Body of pancreas (tissue), 4 donors: ENCODE results near the gene SNCA.

ENCODE experiments used
- POLR2A ChIP-seq, 3 donors: fragments of 450-650 bp; IDR thresholded peaks; one replicate each; pipeline ENCODE4 v1.6.1; 2016; ENCODE audit warnings: antibody characterized with exemption in 3 of 3, mild to moderate bottlenecking in 2 of 3
- TF ChIP-seq, protein P1 (sequence below), 7 experiments: fragments of 450-650 bp in 4 of 7; fragments of 200-600 bp in 3 of 7; sonication (generic) in 3 of 7; IDR thresholded peaks; one replicate each; pipeline ENCODE4 v1.5.1; 2016 to 2019; ENCODE audit warnings: antibody characterized with exemption in 7 of 7

DNA sequence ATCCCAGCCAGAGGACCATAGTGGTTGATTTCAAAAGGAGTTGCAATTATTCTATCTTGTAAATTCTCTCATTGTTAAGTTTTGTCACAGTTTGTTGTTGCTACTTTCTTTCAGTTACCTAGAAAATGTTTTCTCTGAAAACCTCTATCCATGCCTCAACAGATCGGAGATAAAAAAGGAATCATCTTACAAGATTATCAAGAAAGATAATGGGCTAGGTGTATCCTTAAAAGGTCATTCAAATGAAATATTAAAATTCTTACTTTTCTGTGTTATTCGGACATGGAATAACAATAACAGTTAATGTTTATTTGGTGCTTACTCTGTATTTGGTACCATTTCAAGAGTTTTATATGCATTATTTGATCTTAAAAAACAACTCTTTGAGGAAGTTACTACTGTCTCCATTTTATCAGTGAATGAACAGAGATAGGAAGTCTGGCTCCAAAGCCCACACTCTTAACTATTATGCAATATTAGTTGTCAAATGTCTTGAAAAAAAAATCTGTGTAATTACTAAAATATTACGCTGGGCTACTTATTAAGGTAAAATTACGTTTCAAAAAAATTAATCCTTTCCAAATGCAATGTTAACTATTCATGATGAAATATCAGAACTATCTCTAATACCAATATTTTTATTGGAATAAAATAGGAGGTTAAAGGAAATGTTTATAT is 97.5 kb downstream of the SNCA start:
- TF ChIP-seq, protein P1, sequence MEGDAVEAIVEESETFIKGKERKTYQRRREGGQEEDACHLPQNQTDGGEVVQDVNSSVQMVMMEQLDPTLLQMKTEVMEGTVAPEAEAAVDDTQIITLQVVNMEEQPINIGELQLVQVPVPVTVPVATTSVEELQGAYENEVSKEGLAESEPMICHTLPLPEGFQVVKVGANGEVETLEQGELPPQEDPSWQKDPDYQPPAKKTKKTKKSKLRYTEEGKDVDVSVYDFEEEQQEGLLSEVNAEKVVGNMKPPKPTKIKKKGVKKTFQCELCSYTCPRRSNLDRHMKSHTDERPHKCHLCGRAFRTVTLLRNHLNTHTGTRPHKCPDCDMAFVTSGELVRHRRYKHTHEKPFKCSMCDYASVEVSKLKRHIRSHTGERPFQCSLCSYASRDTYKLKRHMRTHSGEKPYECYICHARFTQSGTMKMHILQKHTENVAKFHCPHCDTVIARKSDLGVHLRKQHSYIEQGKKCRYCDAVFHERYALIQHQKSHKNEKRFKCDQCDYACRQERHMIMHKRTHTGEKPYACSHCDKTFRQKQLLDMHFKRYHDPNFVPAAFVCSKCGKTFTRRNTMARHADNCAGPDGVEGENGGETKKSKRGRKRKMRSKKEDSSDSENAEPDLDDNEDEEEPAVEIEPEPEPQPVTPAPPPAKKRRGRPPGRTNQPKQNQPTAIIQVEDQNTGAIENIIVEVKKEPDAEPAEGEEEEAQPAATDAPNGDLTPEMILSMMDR (IDR thresholded peaks at IDR 0.05): no peak
- TF ChIP-seq POLR2A (IDR thresholded peaks at IDR 0.05): no peak
